ENCODE measurements around the gene CCL18.
"Not testable (repeated sequence)": the region's sequence is repeated elsewhere in the genome, so short reads cannot be mapped to it uniquely, and the experiment has no call there.

The CCL18 gene

GRCh38 chr17:36104701-36105181, 40.7 kb downstream of the CCL18 start:
- DNase-seq (ENCODE audit: low spot score): no peak

- DNase-seq (ENCODE audit: low spot score): no peak
These were observed 41.9 kb downstream of the CCL18 start for GRCh38 chr17:36105781-36106492.

- DNase-seq (ENCODE audit: low spot score): no peak
These were observed 42.4 kb downstream of the CCL18 start for GRCh38 chr17:36106493-36106835.

GRCh38 chr17:36107660-36108059, 43.6 kb downstream of the CCL18 start:
- no peak for DNase-seq (ENCODE audit: low spot score)

- DNase-seq (ENCODE audit: low spot score): not testable (repeated sequence)
These were observed 44.2 kb downstream of the CCL18 start for GRCh38 chr17:36108265-36108664.

GRCh38 chr17:36111068-36111490, 47.0 kb downstream of the CCL18 start:
- no peak for DNase-seq (ENCODE audit: low spot score)

- no peak for DNase-seq (ENCODE audit: low spot score)
These were observed 48.5 kb downstream of the CCL18 start for GRCh38 chr17:36112572-36112971.

GRCh38 chr17:36113131-36113530, 49.1 kb downstream of the CCL18 start:
- not testable (repeated sequence) for DNase-seq (ENCODE audit: low spot score)

- not testable (repeated sequence) for DNase-seq (ENCODE audit: low spot score)
These were observed 51.0 kb downstream of the CCL18 start for GRCh38 chr17:36114971-36115648.

- not testable (repeated sequence) for DNase-seq (ENCODE audit: low spot score)
These were observed 51.5 kb downstream of the CCL18 start for GRCh38 chr17:36115649-36115977.

- DNase-seq (ENCODE audit: low spot score): no peak
These were observed 53.7 kb downstream of the CCL18 start for GRCh38 chr17:36117505-36118382.

- DNase-seq (ENCODE audit: low spot score): no peak
These were observed 54.6 kb downstream of the CCL18 start for GRCh38 chr17:36118477-36119353.

- DNase-seq (ENCODE audit: low spot score): no peak
These were observed 56.1 kb downstream of the CCL18 start for GRCh38 chr17:36120221-36120620.

- not testable (repeated sequence) for DNase-seq (ENCODE audit: low spot score)
These were observed 57.0 kb downstream of the CCL18 start for GRCh38 chr17:36121099-36121498.
